ENCODE results near the gene KIRREL1. TPM values are rescaled to one million over a fixed set of nuclear protein-coding genes. Genes with fewer than 3 reads are reported as not detected.
A peak's percentile ranks its signal among the peaks of the same experiment; 100 is the strongest.

KIRREL1 gene
- total RNA-seq, 1 donor from 2014 or later = 39.5 TPM

DNA sequence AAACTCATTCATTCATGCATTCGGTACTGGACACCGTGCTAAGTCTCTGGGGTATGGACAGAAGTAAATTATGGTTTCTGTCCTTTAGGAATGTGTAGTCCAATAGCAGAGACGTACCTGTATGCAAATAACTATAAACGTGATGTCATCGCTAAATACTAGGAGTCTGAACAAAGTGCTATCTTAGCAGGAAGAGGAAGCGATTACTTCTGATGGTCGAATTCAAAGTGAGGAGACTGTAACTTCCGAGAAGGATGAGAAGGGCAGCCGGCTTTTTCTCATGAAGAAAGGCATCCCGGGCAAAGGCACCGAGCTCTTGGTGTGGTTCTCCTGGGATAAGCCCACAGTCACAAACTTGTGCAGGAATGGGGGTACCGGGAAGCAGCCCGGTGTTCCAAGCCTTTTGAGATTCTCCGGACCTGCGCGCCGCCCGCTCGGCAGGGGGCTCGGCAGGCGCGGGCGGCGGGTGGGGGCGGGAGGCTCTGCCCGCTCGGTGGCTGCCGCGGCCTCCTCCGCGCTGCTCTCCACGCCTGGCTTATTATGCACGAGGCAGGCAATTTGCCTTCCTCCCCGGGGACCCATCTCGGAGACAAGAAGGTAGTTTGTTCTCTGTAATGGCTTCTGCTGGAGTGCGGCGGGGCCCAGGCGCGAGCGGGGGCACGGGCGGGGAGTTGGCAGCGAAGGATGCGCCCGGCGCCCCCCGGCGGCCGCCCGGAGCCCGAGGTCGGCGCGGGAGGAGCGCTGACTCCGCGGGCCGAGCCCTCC, 119.7 kb downstream of the KIRREL1 start:
- Histone ChIP-seq H3K79me2 (ENCODE audit: low read depth) (no peaks in the 10 kb centered on the region), H3K27ac (no peak overlapping the region), H3K4me3 (peak overlapping the region; percentile 58), H4K20me1 (ENCODE audit: low read depth) (no peaks in the 10 kb centered on the region), H3F3A (ENCODE audit: low read depth) (peaks cover 32% of the 10 kb centered on the region), H3K9ac (no peak overlapping the region), H3K4me1 (peaks cover 20% of the 10 kb centered on the region), H3K9me3 (ENCODE audit: low read depth) (no peaks in the 10 kb centered on the region), H2AFZ (replicated peaks) (peak overlapping the region; percentile 95), H3K27me3 (peaks cover 22% of the 10 kb centered on the region), H3K36me3 (no peaks in the 10 kb centered on the region), H3K4me2 (peak overlapping the region; percentile 84)
- no peaks in the 10 kb centered on the region for H3K36me3 Mint-ChIP-seq
- peaks cover 16% of the 10 kb centered on the region for H3K4me1 Mint-ChIP-seq
- H3K9me3 Mint-ChIP-seq = peaks cover 15% of the 10 kb centered on the region
- TF ChIP-seq, protein P1, sequence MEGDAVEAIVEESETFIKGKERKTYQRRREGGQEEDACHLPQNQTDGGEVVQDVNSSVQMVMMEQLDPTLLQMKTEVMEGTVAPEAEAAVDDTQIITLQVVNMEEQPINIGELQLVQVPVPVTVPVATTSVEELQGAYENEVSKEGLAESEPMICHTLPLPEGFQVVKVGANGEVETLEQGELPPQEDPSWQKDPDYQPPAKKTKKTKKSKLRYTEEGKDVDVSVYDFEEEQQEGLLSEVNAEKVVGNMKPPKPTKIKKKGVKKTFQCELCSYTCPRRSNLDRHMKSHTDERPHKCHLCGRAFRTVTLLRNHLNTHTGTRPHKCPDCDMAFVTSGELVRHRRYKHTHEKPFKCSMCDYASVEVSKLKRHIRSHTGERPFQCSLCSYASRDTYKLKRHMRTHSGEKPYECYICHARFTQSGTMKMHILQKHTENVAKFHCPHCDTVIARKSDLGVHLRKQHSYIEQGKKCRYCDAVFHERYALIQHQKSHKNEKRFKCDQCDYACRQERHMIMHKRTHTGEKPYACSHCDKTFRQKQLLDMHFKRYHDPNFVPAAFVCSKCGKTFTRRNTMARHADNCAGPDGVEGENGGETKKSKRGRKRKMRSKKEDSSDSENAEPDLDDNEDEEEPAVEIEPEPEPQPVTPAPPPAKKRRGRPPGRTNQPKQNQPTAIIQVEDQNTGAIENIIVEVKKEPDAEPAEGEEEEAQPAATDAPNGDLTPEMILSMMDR (IDR thresholded peaks at IDR 0.05) = peak; percentile 72
- no peak for TF ChIP-seq EZH2 (IDR thresholded peaks at IDR 0.05)
- H3K27ac Mint-ChIP-seq = no peak overlapping the region
- H3K27me3 Mint-ChIP-seq (ENCODE audit: insufficient read depth, low read depth) = peaks cover 21% of the 10 kb centered on the region
- peak; percentile 82 for DNase-seq (ENCODE audit: low spot score)
- peak overlapping the region; percentile 83 for H3K4me3 Mint-ChIP-seq

DNA sequence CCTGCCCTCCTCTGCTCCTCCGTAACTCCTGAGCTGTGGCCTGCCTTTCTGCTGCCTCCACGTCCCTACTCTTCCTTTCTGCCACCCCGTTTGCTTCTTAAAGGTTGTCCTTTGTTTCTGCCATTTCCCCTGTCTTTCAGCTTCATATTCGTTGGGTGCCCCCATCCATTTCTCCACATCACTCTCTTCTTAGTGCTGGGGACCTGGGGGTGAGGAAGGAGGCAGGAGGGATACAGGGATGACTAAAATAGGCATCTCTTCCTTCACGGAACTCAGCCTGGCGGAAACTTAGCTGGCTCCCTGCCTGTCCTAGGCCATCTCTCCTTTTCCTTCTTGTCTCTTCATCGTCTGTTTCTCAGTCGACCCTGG, 120.3 kb downstream of the KIRREL1 start:
- H3K36me3 ChIP-seq = no peaks in the 10 kb centered on the region
- peaks cover 32% of the 10 kb centered on the region for H3F3A ChIP-seq (ENCODE audit: low read depth)
- no peak for DNase-seq (ENCODE audit: low spot score)
- no peaks in the 10 kb centered on the region for H3K9me3 ChIP-seq (ENCODE audit: low read depth)
- peak overlapping the region; percentile 20 for H3K27ac Mint-ChIP-seq
- H3K27me3 ChIP-seq = peaks cover 22% of the 10 kb centered on the region
- H2AFZ ChIP-seq (replicated peaks) = peak overlapping the region; percentile 95
- peaks cover 24% of the 10 kb centered on the region for H3K4me1 ChIP-seq
- H3K36me3 Mint-ChIP-seq = no peaks in the 10 kb centered on the region
- H4K20me1 ChIP-seq (ENCODE audit: low read depth) = no peaks in the 10 kb centered on the region
- peaks cover 11% of the 10 kb centered on the region for H3K9me3 Mint-ChIP-seq
- peak overlapping the region; percentile 81 for H3K4me3 Mint-ChIP-seq
- H3K4me2 ChIP-seq = peak overlapping the region; percentile 84
- peak overlapping the region; percentile 58 for H3K4me3 ChIP-seq
- H3K4me1 Mint-ChIP-seq = peaks cover 21% of the 10 kb centered on the region
- TF ChIP-seq, protein P1 (IDR thresholded peaks at IDR 0.05) = no peak
- TF ChIP-seq EZH2phosphoT487 (IDR thresholded peaks at IDR 0.05) (no peak), EZH2 (IDR thresholded peaks at IDR 0.05) (no peak)
- H3K27me3 Mint-ChIP-seq (ENCODE audit: insufficient read depth, low read depth) = peaks cover 23% of the 10 kb centered on the region
- H3K27ac ChIP-seq = no peak overlapping the region
- no peak overlapping the region for H3K9ac ChIP-seq
- H3K79me2 ChIP-seq (ENCODE audit: low read depth) = no peaks in the 10 kb centered on the region

DNA sequence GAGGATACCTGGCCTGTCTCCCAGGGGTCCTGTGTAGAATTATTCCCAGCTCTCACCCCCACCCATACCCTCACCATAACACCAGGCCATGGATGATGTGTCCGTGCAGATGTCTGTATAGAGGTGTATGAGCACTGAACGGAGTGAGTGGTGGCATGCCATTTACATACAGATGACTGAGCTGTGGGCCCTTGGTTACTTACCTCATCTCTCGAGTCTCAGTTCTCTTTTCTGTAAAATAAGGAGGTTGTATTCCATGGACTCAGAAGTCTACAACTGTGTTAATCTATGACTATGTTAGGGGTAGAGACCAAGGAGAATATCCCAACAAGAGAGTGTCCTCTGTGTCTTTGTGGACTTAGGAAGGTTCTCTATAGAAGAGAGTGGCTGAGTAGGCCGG, 121.7 kb downstream of the KIRREL1 start:
- Histone ChIP-seq H4K20me1 (ENCODE audit: low read depth) (no peaks in the 10 kb centered on the region), H3K27me3 (peaks cover 22% of the 10 kb centered on the region), H3K9me3 (ENCODE audit: low read depth) (no peaks in the 10 kb centered on the region), H3K27ac (no peak overlapping the region), H3K4me3 (no peak overlapping the region), H3K9ac (no peak overlapping the region), H3F3A (ENCODE audit: low read depth) (peaks cover 39% of the 10 kb centered on the region), H3K79me2 (ENCODE audit: low read depth) (no peaks in the 10 kb centered on the region), H3K4me1 (peaks cover 38% of the 10 kb centered on the region), H3K36me3 (no peaks in the 10 kb centered on the region), H3K4me2 (no peak overlapping the region), H2AFZ (replicated peaks) (no peak overlapping the region)
- no peak for TF ChIP-seq EZH2phosphoT487 (IDR thresholded peaks at IDR 0.05)
- TF ChIP-seq, protein P1 (IDR thresholded peaks at IDR 0.05) = no peak
- no peak for TF ChIP-seq EZH2 (IDR thresholded peaks at IDR 0.05)
- H3K4me3 Mint-ChIP-seq = no peak overlapping the region
- H3K27ac Mint-ChIP-seq = no peak overlapping the region
- peaks cover 25% of the 10 kb centered on the region for H3K4me1 Mint-ChIP-seq
- DNase-seq (ENCODE audit: low spot score) = no peak
- H3K27me3 Mint-ChIP-seq (ENCODE audit: insufficient read depth, low read depth) = peaks cover 21% of the 10 kb centered on the region
- peaks cover 3% of the 10 kb centered on the region for H3K9me3 Mint-ChIP-seq
- no peaks in the 10 kb centered on the region for H3K36me3 Mint-ChIP-seq

Data from neural progenitor cell (in vitro differentiated cells).